ENCODE data around the gene EYS.
"Not testable (repeated sequence)": the region's sequence is repeated elsewhere in the genome, so short reads cannot be mapped to it uniquely, and the experiment has no call there.

Gene EYS

GRCh38 chr6:63862486-63863198 lies 1844.4 kb downstream of the EYS start:
- no peak for DNase-seq

DNA sequence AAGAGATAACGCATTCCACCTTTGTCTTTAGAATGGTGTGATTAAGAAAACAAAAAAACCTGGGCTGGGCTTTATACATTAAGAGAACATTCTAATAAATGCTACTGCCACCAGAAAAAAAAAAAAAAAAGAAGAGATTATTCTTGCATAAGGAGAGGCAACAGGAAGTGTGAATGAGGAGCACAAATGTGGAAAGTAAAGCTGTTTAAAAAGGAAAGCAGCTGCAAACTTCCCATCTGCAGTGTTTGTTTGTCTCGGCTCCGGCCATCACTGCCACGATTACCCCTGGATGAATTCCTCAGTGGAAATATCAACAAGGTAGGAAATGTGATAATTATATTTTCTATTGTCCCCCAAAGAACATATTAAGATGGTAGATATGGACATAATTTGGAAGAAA lies 1847.5 kb downstream of the EYS start:
- DNase-seq = no peak

- no peak for DNase-seq
Observed at GRCh38 chr6:63858691-63859090, 1848.3 kb downstream of the EYS start.

GRCh38 chr6:63856271-63856670 lies 1850.8 kb downstream of the EYS start:
- DNase-seq = no peak

DNA sequence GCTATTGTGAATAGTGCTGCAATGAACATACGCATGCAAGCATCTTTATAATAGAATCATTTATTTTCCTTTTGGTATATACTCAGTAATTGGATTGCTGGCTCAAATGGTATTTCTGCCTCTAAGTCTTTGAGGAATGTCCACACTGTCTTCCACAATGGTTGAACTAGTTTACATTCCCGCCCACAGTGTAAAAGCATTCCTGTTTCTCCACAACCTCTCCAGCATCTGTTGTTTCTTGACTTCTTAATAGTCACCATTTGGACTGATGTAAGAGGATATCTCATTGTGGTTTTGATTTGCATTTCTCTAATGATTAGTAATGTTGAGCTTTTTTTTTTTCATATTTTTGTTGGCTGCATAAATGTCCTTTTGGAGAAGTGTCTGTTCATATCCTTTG lies 1862.7 kb downstream of the EYS start:
- DNase-seq = no peak

GRCh38 chr6:63839485-63839884 lies 1867.5 kb downstream of the EYS start:
- DNase-seq = no peak

- DNase-seq = not testable (repeated sequence)
Observed at GRCh38 chr6:63828678-63829077, 1878.3 kb downstream of the EYS start.

DNA sequence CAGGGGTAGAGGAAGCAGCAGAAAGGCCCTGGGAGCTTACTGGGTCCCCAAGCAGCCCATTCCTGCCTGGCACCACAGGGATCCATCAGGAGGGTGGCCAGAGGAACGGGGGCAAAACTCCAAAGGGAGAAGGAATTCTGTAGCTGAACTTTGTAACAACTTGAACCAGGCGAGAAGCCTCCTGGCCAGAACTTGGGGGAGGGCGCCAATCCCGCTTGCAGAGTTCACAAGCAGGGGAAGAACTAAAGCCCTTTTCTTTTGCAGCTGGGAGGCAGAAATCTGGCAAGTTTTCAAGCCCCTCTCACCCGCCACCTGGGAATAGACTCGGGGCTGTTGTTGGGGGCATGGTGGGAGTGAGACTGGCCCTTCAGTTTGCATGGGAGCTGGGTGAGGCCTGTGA lies 1882.3 kb downstream of the EYS start:
- DNase-seq = no peak

DNA sequence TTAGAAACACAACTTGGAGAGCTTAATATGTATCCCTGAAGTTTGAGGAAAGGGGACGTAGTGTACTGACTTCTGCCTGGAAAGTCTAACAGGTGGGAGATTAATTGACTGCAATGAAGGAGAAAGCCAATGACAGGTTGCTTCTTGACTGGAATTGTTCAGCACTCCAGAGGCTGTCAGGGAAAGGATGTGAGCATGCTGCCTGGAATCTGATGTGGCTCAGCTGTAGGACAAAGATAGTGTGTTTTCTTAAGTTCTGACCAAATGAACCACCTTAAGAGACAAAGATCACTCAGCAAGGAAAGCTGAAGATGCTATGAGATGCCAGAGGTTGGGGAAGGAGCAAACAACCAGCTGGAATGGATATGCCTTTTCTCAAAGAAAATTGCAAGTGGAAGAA lies 1885.6 kb downstream of the EYS start:
- no peak for DNase-seq

DNA sequence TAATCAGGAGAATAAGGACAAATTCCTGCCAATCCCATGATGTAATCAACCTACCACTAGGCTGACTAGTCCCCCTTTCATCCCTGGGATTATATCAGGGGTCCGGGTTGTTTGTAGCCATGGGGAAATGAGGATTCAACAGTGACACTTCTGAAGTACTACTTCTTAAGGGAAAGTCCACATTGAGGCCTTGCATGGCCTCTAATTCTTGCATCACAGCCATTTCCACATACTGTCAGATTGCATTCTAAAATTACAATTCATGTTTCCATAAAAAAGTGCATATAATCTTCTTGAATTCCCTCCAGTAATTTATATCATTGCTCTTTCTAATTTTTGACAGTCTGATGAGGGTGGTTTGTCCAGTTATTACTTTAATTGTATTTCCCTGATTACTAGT lies 1887.2 kb downstream of the EYS start:
- DNase-seq = no peak

- DNase-seq = no peak
Observed at GRCh38 chr6:63817492-63818050, 1889.5 kb downstream of the EYS start.

GRCh38 chr6:63816982-63817436 lies 1890.0 kb downstream of the EYS start:
- no peak for DNase-seq

DNA sequence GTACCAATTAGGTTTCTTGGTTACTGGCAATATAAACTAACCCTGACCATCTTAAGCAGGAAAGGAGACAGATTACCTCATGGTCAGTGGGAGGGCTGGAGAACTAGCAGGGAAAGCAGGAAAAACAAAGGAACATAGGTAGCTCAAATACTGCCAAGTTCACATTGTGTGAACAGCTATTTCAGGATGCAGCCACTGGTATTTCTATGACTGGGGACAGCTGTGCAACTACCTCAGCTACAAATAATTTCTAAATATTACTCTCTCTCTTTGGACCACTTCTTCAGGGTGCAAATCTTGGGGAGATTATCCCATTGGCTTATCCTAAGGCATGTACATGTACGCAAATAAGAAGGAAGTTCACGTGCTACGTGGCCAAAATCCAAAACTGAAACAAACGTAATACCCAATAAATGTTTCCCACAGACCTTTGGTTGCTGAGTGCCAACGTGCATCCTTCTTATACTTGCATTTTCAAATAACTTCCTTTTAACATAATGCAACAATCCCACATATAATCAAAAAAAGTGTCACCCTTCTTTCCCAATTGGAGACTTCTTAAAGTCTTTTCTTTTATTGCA lies 1890.5 kb downstream of the EYS start:
- DNase-seq = no peak

GRCh38 chr6:63814459-63814858 lies 1892.6 kb downstream of the EYS start:
- no peak for DNase-seq

GRCh38 chr6:63813566-63814120 lies 1893.4 kb downstream of the EYS start:
- DNase-seq = no peak

GRCh38 chr6:63808576-63808975 lies 1898.5 kb downstream of the EYS start:
- no peak for DNase-seq

DNA sequence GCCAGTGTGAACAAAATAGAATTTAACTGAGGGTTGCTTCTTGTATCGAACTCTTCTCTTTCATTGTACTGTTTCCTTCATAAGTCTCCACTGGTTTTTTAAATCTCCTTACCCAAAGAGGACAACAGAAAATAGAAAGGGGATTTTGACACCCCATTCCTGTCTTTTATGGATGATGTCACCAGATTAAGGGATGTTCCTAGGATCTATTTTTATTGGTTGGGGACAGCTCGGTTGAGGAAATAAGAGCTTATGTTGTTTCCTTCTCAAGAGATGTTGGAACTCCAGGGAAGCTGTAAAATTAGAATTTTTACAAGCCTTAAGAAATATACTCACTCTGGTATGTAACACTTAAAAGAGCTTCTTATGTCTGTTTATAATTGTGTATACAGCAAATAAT lies 1900.0 kb downstream of the EYS start:
- no peak for DNase-seq

DNA sequence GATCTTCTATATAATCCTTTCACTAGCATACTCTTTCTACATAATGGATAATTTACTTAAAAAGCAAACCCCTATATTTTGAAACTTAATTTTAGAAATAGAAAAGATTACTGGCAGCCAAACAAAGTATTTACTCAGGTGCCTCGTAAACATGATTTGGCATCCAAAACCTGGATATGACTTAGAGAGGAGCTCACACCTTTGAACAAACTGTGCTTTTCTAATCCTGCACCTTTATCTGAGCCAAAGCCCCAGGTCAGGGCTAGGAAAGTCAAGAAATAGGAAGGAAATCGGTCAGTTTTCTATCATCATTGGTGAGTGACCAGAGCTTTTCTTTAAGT lies 1900.5 kb downstream of the EYS start:
- DNase-seq = no peak

- DNase-seq = peak; percentile 10
Observed at GRCh38 chr6:63805808-63806572, 1901.0 kb downstream of the EYS start.

DNA sequence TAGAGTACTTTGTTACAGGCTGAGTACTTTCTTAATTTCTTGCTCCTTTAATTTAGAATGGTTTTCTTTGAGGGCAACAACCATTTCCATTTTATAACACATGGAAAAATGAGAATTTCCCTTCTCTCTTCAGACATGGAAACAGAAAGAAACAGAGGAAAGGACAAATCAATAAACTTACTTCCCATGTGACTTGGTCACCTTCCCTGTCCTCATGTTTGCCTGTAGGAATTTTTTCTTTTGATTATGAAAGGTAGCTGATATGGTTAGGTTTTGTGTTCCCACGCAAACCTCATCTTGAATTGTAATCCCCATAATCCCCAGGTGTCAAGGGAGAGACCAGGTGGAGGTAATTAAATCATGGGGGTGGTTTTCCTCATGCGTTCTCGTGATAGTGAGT lies 1901.7 kb downstream of the EYS start:
- DNase-seq = no peak

DNA sequence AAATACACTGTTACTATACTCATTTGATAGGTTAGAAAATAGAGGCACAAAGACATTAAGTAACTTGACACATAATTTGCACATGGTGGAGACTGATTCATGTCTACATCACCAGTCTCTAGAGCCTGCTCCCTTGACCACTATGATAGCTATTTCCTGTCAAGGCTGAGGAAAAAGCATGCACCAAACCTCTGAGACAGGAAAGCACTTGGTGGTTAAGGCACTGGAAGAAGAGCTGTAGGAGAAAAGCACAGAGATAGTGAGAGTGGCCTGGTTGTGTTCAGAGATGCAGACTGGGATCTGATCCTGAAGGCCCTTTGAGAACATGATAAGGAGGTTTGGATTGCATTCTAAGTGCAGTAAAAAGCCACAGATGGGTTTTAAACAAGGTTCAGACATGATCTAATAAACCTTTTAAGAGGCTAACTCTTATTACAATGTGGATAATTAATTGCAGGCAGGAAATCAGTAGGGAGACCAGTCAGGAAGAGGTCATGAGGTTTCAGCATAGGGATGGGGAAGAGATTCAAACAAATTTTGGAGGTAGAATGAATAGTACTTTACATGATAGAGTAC lies 1902.6 kb downstream of the EYS start:
- no peak for DNase-seq

GRCh38 chr6:63803371-63803770 lies 1903.7 kb downstream of the EYS start:
- no peak for DNase-seq

GRCh38 chr6:63802606-63803206 lies 1904.3 kb downstream of the EYS start:
- no peak for DNase-seq
